Kidney tubule cell (primary cell): ENCODE data around the gene BPIFB3.
A peak's percentile ranks its signal among the peaks of the same experiment; 100 is the strongest.

ENCODE experiments used
- DNase-seq: peaks from one replicate; pipeline ENCODE4 v3.0.0-alpha.2; 2018; ENCODE audit warnings: low spot score

The BPIFB3 gene

GRCh38 chr20:33053291-33054106 is at the start of gene BPIFB3:
BPIFB3 (plus strand) TSS chr20:33053903; CDS start chr20:33055436, 1,533 bp downstream.
- no peak for DNase-seq

DNA sequence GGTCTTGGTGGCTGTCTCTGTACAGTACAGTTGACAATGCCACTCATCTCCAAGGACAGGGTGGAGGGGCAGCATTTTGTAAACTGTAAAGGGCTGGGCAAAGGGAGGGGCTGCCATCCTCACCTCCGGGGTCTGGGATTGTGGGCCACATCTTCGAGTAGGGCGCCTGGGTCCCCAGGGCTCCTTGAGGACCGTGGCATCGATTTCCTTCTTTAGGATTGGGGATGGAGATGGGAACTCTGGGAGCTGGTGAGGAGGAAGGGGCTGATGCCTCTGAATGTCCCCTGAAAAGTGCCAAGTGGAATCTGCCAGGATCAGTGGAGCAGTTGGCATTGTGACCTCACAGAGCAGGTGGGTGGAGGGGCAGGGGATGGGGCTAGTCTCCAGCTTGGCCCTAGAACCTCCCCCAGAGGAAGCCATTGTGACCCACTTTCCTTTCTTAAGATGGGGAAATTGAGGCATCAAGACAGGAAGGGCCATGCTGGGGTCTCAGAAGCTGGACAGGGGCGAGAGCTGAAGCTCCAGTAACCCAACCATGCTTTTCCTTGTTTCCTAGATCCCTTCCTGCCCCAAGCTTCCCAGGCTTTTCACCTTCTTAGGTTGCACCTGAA is 49.5 kb upstream of the BPIFB3 start, which contains the start of gene SUN5:
Gene SUN5, minus strand, starts transcription at position 293 of the 611 bp plus-strand sequence. Its CDS starts 93 bp downstream, at position 200.
- DNase-seq, result no peak

DNA sequence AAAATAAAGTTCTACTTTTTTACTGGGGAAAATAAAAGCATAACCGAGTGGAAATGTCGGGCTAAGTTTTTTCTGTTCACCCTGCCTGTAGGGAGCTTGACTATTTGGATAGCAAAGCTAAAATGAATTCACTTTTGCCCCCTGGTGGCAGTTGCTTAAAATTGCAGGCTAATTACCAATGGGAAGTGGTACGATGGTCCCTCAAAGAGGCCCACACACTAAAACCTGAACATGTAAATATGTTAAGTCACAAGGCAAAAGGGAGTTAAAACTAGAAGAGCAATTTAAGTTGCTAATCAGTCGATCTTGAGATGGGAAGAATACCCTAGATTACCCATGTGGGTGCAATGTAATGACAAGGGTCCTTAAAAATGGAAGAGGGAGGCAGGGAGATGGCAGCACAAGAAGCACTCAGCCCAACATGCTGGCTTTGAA is 48.6 kb upstream of the BPIFB3 start:
- DNase-seq, result peak; percentile 20

GRCh38 chr20:33005908-33006775 is 47.6 kb upstream of the BPIFB3 start:
- no peak for DNase-seq

DNA sequence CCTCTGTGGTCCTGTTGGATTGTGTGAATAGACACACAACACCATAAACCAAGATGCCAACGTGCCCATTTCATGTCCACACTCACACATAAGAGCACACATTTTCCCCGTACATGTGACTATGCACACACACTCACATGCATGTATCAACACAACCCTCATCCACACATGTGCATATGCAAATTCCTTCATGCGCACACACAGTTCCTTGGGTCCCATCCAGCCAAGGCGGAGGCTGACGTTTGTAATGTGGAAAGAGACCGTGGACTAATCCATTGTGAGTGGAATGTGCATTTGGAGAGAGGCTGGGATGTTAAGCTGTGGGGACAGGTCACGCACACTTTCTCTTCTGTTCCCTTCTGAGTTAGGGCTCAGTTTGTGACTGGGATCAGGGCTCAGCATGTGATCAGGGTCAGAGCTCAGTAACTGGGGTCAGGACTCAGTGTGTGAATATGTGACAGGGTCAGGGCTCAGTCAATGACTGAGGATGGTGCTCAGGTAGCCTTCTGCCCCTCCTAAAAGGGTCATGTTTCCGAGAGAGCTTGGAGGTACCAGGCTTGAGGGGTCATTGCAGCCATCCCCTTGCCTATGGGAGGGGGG is 46.8 kb upstream of the BPIFB3 start:
- no peak for DNase-seq

DNA sequence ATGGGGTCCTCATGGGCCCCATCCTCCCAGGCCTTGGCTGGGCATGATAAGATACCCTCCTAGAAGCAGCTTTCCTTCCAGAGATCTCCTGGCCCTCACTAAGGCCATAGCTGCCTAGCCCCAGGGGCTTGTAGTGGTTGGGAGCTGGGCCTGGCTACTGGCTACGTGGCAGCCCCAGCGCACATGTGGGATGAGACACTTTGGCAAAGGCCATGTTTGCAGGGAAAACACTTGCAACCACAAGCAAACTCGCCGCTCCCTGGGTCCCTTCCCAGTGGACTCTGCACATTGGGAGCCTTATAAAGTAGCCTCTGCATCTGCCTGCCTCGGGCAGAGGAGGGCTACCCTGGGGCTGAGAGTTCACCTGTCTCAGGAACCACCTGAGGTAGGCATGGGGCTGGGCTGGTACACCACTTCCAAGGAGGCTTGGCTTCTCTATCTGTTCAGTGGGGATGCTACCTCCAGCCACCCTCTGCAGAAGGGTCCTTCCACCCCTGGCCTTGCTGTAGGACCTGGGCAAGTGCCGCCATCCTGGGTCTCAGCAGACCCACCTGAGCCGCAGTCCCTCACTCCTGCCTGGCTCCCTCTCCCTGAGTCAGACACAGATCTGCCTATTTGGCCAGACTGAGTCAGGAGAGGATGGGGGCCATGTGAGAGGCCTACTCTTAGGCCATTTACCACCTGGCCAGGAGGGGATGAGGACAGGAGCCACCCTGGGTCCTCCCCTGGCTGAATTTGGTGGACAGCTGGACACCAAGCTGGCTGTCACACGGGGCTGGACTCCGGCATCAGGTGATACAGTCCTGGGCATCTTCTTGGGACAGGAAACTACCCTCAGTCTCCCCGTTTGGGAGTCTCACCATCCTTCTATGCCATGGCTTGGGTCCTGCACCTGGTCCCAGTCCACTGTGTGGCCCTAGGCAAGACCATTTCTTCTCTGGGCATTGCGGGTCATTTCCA is 46.0 kb upstream of the BPIFB3 start, which contains the start of gene BPIFB2:
Gene BPIFB2, plus strand, starts transcription at position 329 of the 960 bp plus-strand sequence. CDS start 871 bp downstream, outside the sequence.
- DNase-seq, result no peak

DNA sequence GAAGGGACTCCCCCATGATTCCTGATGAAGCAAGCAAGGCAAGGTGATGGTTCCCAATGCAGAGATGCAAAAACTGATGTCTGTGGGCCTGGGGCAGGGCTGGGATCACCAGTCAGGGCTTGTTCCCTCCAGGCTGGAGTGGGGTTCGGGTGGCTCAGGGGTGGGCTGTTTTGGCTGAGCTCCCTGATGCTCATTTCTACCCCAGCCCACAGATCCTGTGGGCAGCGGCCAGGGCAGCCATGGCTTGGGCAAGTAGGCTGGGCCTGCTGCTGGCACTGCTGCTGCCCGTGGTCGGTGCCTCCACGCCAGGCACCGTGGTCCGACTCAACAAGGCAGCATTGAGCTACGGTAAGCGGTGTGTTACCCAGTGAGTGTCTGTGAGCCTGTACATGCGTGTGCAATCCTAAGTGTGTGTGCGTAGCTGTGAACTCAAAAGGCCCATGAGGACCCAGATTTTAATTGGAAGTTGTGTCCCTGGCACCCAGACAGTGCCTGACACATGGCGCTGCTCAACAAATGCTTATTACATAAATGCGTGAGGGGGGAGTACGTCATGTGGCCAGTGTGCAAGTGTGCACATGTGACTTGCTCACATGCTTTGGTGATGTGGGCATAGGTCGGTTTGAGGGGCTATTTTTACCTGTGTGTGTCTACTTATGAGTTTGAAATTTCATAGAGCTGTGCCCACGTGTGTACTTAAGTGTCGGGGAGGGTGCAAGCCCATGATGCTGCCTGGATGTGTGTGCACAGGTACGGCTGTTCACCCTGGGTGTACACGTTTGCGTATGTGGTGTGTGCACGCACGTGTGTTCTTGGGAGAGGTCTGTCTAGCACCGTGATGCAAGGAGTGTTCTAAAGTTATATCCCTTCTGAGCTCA is 45.1 kb upstream of the BPIFB3 start:
- no peak for DNase-seq

DNA sequence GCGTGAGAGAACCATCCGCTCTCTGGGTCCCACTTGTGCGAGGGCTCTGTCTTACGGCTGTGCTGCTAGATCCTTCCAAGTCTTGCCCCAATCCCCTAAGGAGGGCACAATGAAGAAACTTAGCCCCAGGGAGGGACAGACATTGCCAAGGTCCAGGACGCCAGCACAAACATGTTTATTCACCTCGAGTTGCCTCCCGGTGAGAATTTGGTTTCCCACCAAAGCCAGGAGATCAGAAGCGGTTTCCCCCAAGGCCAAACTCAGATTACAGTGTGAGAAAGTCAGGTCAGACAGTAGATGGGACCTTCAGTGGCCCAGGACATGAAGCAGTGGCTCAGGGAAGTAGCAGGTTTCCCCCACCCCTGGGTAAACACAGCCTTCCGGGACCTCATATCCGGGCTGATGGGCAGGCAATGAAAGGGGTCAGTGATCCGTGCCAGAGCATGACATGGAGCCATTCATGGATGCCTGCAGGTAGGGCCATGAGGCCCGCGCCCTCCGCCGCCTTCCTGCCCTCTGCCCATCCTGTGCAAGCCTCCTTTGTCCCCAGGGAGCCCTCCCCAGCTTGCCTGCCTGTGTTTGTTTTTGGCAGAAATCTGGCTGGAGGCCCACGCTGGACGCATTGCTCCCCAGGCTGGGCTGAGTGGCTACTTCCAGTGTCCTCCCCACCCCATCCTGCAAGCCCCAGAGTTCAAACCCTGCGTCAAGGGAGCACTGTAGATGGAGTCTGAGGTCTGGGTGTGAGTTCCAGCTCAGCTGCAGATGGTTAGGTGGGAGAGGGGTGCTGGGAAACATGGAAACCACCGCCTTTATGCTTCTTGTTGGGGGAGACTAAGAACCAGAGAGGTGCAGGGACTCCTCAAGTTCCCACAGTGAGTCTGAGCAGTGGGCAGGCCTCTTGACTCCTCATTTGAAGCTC is 44.2 kb upstream of the BPIFB3 start:
- DNase-seq, result peak; percentile 46

DNA sequence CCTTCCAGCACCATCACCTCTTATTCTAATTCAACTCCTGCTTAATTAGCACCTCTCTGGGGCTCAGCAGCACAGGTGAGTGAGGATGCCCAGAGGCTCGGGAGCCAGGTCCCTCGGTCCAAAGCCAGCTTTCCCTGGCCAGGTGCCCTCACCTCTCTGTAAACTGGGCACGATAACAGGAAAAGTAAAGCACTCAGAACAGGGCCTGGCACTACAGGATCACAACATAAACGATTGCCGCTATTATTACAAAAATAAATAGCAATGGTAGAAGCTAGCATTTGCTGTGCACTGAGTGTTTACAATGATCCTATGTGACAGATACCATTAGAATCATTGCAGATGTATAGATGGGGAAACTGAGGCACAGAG is 43.6 kb upstream of the BPIFB3 start:
- no peak for DNase-seq

DNA sequence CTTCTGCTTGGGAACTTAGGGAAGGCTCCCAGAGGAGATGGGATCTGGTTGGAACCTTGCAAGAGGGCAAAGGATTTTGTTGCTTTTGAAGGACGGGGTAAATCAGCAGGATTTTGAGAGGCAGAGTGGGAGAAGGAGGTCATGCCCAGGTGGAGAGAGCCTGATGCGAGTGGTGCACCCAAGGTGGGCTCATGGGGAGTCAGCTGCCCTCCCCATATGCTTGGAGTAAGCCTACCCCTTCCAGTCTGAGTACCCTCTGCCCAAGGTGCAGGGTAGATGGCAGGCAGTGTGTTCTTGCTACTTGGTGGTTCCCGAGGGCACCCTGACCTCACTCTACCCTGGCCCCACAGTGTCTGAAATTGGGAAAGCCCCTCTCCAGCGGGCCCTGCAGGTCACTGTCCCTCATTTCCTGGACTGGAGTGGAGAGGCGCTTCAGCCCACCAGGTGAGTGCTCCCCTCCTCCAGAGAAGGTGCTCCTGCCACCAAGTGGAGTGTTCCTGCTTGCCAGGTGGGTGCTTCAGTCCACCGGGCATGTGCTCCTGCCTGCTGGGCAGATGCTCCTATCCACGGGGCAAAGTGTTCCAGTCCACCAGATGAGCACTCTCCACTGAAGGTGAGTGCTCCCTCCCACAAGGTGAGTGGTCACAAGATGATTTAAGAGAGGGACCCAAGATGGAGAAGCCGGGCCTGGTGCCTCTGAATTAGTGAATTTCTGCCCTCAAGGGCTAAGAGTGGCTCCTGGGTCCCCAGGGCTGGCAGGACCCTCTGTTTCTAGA is 42.8 kb upstream of the BPIFB3 start:
- DNase-seq, result no peak

GRCh38 chr20:33012327-33013189 is 41.1 kb upstream of the BPIFB3 start:
- DNase-seq, result no peak

GRCh38 chr20:33013701-33014326 is 39.9 kb upstream of the BPIFB3 start:
- no peak for DNase-seq

DNA sequence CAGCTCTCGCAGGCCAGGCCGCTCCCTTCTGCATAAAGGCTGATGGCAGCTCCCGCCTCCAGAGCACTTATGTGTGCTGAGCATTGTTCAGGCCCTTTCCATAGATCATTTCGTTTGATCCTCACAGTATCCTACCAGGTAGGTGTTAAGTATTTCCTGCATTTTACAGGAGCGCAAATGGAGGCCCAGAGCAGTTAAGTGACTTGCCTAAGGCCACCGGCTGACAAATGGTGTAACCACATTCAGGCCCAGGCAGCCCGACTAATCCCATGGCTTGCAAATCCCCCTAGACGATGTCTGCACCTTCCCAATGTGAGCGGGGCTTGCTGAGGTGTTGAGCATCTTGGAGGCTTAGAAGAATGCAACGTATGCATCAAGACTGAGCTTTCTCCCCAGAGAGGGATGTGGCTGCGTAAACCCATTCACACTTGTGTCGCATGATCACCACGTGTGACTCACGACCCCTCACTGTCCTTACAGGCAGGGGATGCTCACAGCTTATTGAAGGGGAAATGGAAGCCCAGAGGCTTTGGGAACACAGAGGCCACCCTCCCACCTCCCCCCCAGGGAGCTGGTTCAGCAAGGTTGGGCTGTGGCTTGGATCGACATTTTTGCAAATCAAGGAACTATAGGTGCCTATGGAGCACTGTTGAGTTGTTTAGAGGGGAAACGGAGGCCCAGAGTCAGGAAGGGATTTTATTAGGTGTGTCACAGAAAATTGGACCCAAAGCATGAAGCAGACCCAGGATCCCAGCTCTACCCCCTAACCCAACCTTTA is 39.2 kb upstream of the BPIFB3 start:
- DNase-seq, result no peak

GRCh38 chr20:33015114-33015484 is 38.6 kb upstream of the BPIFB3 start:
- DNase-seq, result no peak

DNA sequence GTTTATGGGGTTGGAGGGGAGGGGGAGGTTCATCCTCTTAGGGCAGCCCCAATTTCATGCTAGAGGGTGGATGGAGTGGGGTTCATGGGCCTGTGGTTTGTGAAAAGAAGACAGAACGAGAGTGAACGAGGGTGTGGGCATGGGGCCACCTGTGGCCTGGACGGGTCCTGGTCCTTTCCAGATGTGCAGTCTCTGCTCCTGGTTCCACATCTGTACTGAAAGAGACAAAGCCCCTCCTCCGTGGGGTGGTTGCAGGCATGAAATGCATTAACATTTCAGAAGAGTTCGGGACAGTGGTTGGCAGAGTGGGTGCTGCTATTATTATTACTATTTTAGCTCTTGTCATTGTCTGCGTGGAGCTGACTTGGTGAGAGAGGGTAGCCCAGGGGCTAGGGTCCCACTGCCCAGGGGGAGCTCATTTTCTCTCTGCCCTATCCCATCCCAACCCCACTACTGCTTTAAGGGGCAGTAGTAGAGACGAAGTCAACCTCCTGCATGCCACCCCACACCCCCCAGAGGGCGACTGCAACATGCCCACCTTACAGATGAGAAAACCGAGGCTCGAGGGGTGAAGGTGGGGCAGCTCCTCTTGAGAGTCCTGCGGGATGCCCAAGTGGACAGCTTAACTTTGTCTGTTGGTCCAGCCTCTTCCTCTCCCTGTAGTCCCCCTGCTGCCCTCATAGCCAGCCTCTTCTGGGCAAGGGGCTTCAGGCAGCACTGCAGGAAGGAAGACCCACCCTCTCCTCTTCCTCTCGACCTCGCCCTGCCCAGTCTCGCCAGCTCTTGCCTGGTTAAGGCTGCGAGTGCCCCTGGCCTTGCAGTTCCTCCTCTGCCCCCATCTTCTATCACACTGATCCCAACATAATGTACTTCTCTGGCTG is 37.8 kb upstream of the BPIFB3 start:
- no peak for DNase-seq
